ENCODE data around the gene NEGR1.
A peak's percentile ranks its signal among the peaks of the same experiment; 100 is the strongest.

The NEGR1 gene

GRCh38 chr1:72281637-72282270, 585 bp downstream of the NEGR1 start:
- peak; percentile 18 for DNase-seq
- Histone ChIP-seq H3K27me3 (ENCODE audit: insufficient read depth, low read depth, severe bottlenecking) (no peaks in the 10 kb centered on the region), H3K4me3 (ENCODE audit: low read depth, low read length) (peak overlapping the region; percentile 99), H3K27ac (no peak overlapping the region), H3K9me3 (ENCODE audit: severe bottlenecking) (no peaks in the 10 kb centered on the region), H3K36me3 (no peaks in the 10 kb centered on the region)
- no peak for TF ChIP-seq CTCF (IDR thresholded peaks at IDR 0.05; ENCODE audit: low read depth, low read length)

GRCh38 chr1:72281144-72281543, 1.2 kb downstream of the NEGR1 start:
- H3K27me3 ChIP-seq (ENCODE audit: insufficient read depth, low read depth, severe bottlenecking) = no peaks in the 10 kb centered on the region
- TF ChIP-seq CTCF (IDR thresholded peaks at IDR 0.05; ENCODE audit: low read depth, low read length) = no peak
- no peak overlapping the region for H3K27ac ChIP-seq
- H3K4me3 ChIP-seq (ENCODE audit: low read depth, low read length) = no peak overlapping the region
- no peaks in the 10 kb centered on the region for H3K9me3 ChIP-seq (ENCODE audit: severe bottlenecking)
- H3K36me3 ChIP-seq = no peaks in the 10 kb centered on the region
- no peak for DNase-seq

GRCh38 chr1:72280711-72281110, 1.6 kb downstream of the NEGR1 start:
- Histone ChIP-seq H3K36me3 (no peaks in the 10 kb centered on the region), H3K4me3 (ENCODE audit: low read depth, low read length) (no peak overlapping the region), H3K27me3 (ENCODE audit: insufficient read depth, low read depth, severe bottlenecking) (no peaks in the 10 kb centered on the region), H3K27ac (no peak overlapping the region), H3K9me3 (ENCODE audit: severe bottlenecking) (no peaks in the 10 kb centered on the region)
- DNase-seq = no peak
- no peak for TF ChIP-seq CTCF (IDR thresholded peaks at IDR 0.05; ENCODE audit: low read depth, low read length)

GRCh38 chr1:72280131-72280530, 2.2 kb downstream of the NEGR1 start:
- TF ChIP-seq CTCF (IDR thresholded peaks at IDR 0.05; ENCODE audit: low read depth, low read length) = no peak
- Histone ChIP-seq H3K27ac (no peak overlapping the region), H3K4me3 (ENCODE audit: low read depth, low read length) (no peak overlapping the region), H3K27me3 (ENCODE audit: insufficient read depth, low read depth, severe bottlenecking) (no peaks in the 10 kb centered on the region), H3K9me3 (ENCODE audit: severe bottlenecking) (no peaks in the 10 kb centered on the region), H3K36me3 (no peaks in the 10 kb centered on the region)
- DNase-seq = no peak

GRCh38 chr1:72278461-72278860, 3.9 kb downstream of the NEGR1 start:
- H3K36me3 ChIP-seq = no peaks in the 10 kb centered on the region
- H3K27me3 ChIP-seq (ENCODE audit: insufficient read depth, low read depth, severe bottlenecking) = no peaks in the 10 kb centered on the region
- H3K4me3 ChIP-seq (ENCODE audit: low read depth, low read length) = no peak overlapping the region
- no peaks in the 10 kb centered on the region for H3K9me3 ChIP-seq (ENCODE audit: severe bottlenecking)
- H3K27ac ChIP-seq = no peak overlapping the region
- no peak for DNase-seq
- no peak for TF ChIP-seq CTCF (IDR thresholded peaks at IDR 0.05; ENCODE audit: low read depth, low read length)

GRCh38 chr1:72271555-72272085, 10.7 kb downstream of the NEGR1 start:
- Histone ChIP-seq H3K4me3 (ENCODE audit: low read depth, low read length) (no peak overlapping the region), H3K9me3 (ENCODE audit: severe bottlenecking) (no peaks in the 10 kb centered on the region), H3K36me3 (no peaks in the 10 kb centered on the region), H3K27me3 (ENCODE audit: insufficient read depth, low read depth, severe bottlenecking) (no peaks in the 10 kb centered on the region), H3K27ac (no peak overlapping the region)
- TF ChIP-seq CTCF (IDR thresholded peaks at IDR 0.05; ENCODE audit: low read depth, low read length) = no peak
- no peak for DNase-seq

All from WERI-Rb-1 (cell line).